A549 (cell line): Measurements from ENCODE around the gene RTL1. TPM values are rescaled to one million over a fixed set of nuclear protein-coding genes. Genes with fewer than 3 reads are reported as not detected.

Experiments used
- ATAC-seq, 2 experiments: fragments of 200-7000 bp in 1 of 2; fragments of >200 bp in 1 of 2; cut with Nextera tagmentation in 1 of 2; cut with Tn5 transposase in 1 of 2; 3 replicates each; pipeline versions ENCODE4 v1.8.0 to v1.9.1; 2018 to 2020; ENCODE audit warnings: mild to moderate bottlenecking in 1 of 2, moderate library complexity in 1 of 2
- CTCF ChIA-PET: fragments of 300-600 bp; sonication (Branson Sonifier 250); formaldehyde crosslinking; extraction: SDS; loops from one replicate; lab custom pipeline; 2021; ENCODE audit warnings: antibody characterized with exemption, inconsistent platforms; lab: Yijun Ruan, JAX
- POLR2A ChIA-PET: fragments of 350-600 bp; formaldehyde crosslinking; extraction: SDS; loops from one replicate; lab custom pipeline; 2021; ENCODE audit warnings: antibody characterized with exemption, inconsistent platforms; lab: Yijun Ruan, JAX
- DNase-seq, 2 experiments: peaks; one replicate each; pipeline versions ENCODE4 v3.0.0 to v3.0.0-alpha.2; 2011 to 2016; ENCODE audit warnings: low read depth in 1 of 2, low spot score in 1 of 2
- FAIRE-seq: peaks from 2 replicates; lab custom pipeline; 2011; peaks lifted over from hg19 to GRCh38; lab: Jason Lieb, UNC
- H3K27ac ChIP-seq, 2 experiments: fragments of >200 bp; sonication (Bioruptor Twin); formaldehyde crosslinking; 3 replicates each; pipeline ENCODE4 v1.5.1; 2016 to 2017
- H3K4me1 ChIP-seq: fragments of >200 bp; sonication (Bioruptor Twin); formaldehyde crosslinking; 3 replicates; pipeline ENCODE4 v1.6.1; 2016
- H3K4me2 ChIP-seq: fragments of >200 bp; sonication (Bioruptor Twin); formaldehyde crosslinking; 3 replicates; pipeline ENCODE4 v1.6.1; 2016
- H3K4me3 ChIP-seq: fragments of >200 bp; sonication (Bioruptor Twin); formaldehyde crosslinking; 3 replicates; pipeline ENCODE4 v1.5.1; 2016
- H3K9me3 ChIP-seq: fragments of >200 bp; sonication (Bioruptor Twin); formaldehyde crosslinking; 3 replicates; pipeline ENCODE4 v1.6.1; 2016
- EHF ChIP-seq: fragments of 250-450 bp; sonication (Bioruptor Pico); IDR thresholded peaks from 2 replicates; pipeline ENCODE4 v1.5.0; 2020; ENCODE audit warnings: mild to moderate bottlenecking
- HDAC2 ChIP-seq: fragments of 200-600 bp; sonication (generic); IDR thresholded peaks from 2 replicates; pipeline ENCODE4 v1.6.1; 2016
- KDM1A ChIP-seq: fragments of 200-600 bp; sonication (generic); IDR thresholded peaks from 2 replicates; pipeline ENCODE4 v1.6.1; 2016; ENCODE audit warnings: low read depth, mild to moderate bottlenecking
- MYC ChIP-seq: IDR thresholded peaks from 2 replicates; pipeline ENCODE4 v1.6.1; 2012; ENCODE audit warnings: mild to moderate bottlenecking, inconsistent platforms, low read length, improper control_type of control experiment, borderline replicate concordance
- PBX3 ChIP-seq: IDR thresholded peaks from 2 replicates; pipeline ENCODE4 v1.6.1; 2012
- PHF8 ChIP-seq: fragments of 200-600 bp; sonication (generic); IDR thresholded peaks from 2 replicates; pipeline ENCODE4 v1.6.1; 2016; ENCODE audit warnings: low read depth, mild to moderate bottlenecking, antibody characterized with exemption, moderate library complexity, borderline replicate concordance
- RAD21 ChIP-seq, 2 experiments: fragments of >200 bp in 1 of 2; sonication (Bioruptor Twin) in 1 of 2; formaldehyde crosslinking in 1 of 2; IDR thresholded peaks in 1 of 2; conservative IDR thresholded peaks in 1 of 2; 2 replicates in 1 of 2; 3 replicates in 1 of 2; pipeline ENCODE4 v1.6.1; 2012 to 2018; ENCODE audit warnings: inconsistent platforms in 1 of 2
- RARB ChIP-seq: fragments of 250-450 bp; sonication (Bioruptor Pico); IDR thresholded peaks from 2 replicates; pipeline ENCODE4 v1.8.0; 2021; ENCODE audit warnings: mild to moderate bottlenecking, moderate library complexity
- REST ChIP-seq: fragments of 200-600 bp; sonication (generic); IDR thresholded peaks from 2 replicates; pipeline ENCODE4 v1.6.1; 2016; ENCODE audit warnings: antibody characterized with exemption, mild to moderate bottlenecking, moderate library complexity
- RNF2 ChIP-seq: fragments of 200-600 bp; sonication (generic); IDR thresholded peaks from 2 replicates; pipeline ENCODE4 v1.6.1; 2016; ENCODE audit warnings: low read depth, mild to moderate bottlenecking, antibody characterized with exemption, moderate library complexity, borderline replicate concordance
- SMC3 ChIP-seq: fragments of >200 bp; sonication (Bioruptor Twin); formaldehyde crosslinking; IDR thresholded peaks from 3 replicates; pipeline ENCODE4 v1.6.1; 2018; ENCODE audit warnings: inconsistent platforms
- ZC3H11A ChIP-seq: fragments of 450-650 bp; IDR thresholded peaks from 2 replicates; pipeline ENCODE4 v1.6.1; 2014; ENCODE audit warnings: antibody characterized with exemption, mild to moderate bottlenecking
- ZFP36 ChIP-seq: fragments of 450-650 bp; IDR thresholded peaks from 2 replicates; pipeline ENCODE4 v1.6.1; 2014; ENCODE audit warnings: borderline replicate concordance; ENCODE audit not compliant: partially characterized antibody
- WGBS: methylation state at CpG from one replicate; pipeline ENCODE4 v1.1.6; 2017; ENCODE audit errors: missing lambda C conversion rate; 5-methylcytosine and 5-hydroxymethylcytosine counted together
- polyA plus RNA-seq, 4 experiments: library from polyadenylated mRNA; depleted of rRNA in 3 of 4; stranded (reverse); fragments of >200 nt; fragmentation: RNase III in 1 of 4; extraction: RNeasy Plus Mini Kit Qiagen cat#74134 plus additional on column Dnase treatment in 1 of 4; gene quantifications; 2 replicates in 3 of 4; 3 replicates in 1 of 4; pipeline ENCODE4 v1.2.3, GENCODE V29; 2011 to 2017
- TF ChIP-seq, protein P1 (sequence below): IDR thresholded peaks from 2 replicates; pipeline ENCODE4 v1.6.1; 2012
- TF ChIP-seq, protein P2 (sequence below): fragments of >200 bp; sonication (Bioruptor Twin); formaldehyde crosslinking; IDR thresholded peaks from 3 replicates; pipeline ENCODE4 v1.6.1; 2016
- TF ChIP-seq, protein P3 (sequence below): fragments of 250-450 bp; sonication (Bioruptor Pico); IDR thresholded peaks from 2 replicates; pipeline ENCODE4 v1.5.0; 2021; ENCODE audit warnings: mild to moderate bottlenecking, moderate library complexity, borderline replicate concordance
- TF ChIP-seq, protein P4 (sequence below): fragments of >200 bp; sonication (Bioruptor Twin); formaldehyde crosslinking; IDR thresholded peaks from 3 replicates; pipeline ENCODE4 v1.5.1; 2016

RTL1 gene
- polyA plus RNA-seq, 2 of the 4 experiments (the other 2 are of a cell fraction), result 0.01 TPM; not detected in 1

DNA sequence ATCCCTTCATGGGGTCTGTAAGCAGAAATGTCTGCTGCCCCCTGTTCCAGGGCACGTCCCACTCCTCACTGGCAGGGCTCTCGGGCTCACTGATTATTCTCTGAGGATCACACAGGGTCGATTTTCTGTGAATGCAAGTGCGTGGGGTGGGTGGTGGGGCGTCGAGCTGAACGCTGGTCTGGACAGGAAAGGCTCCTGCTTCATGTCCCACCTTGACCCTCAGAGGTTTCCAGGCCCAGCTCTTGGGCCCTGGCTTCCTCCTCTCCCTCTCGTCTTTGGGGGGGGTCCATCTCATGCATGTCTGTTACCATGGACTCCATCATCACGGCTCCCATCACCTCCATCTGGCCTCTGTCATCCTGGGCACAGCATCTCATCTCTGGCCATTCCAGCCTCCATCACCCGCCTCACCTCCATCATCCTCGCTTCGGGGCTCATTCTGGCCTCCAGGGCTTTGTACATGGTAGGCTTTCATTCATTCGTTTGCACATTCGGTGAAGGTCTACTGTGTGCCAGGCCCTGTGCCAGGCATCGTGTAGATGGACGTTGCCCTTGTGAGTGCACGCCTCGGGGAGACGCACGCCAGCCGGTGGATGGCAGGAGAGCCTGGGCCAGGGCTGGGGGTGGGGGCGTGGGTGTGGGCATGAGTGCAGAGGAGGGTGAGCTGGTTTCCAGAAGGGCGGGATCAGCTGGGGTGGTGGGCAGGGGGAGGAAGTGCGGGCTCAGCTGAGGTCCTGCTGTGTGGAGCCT is 34.7 kb downstream of the RTL1 start:
- Histone ChIP-seq H3K9me3 (no peaks in the 10 kb centered on the region), H3K27ac (no peak overlapping the region), H3K4me2 (no peak overlapping the region), H3K4me1 (no peaks in the 10 kb centered on the region), H3K4me3 (no peak overlapping the region)
- ChIA-PET CTCF (interaction anchor here (0.7 to 1.1 kb wide), 2 partner anchors 374 to 796 kb away, joined by 3 to 4 read pairs; no protein-coding TSS in a partner anchor), POLR2A (no interaction called here)
- WGBS, result 87% methylated on average over 21 of the region's 24 CpGs
- no peak for TF ChIP-seq RAD21 (conservative IDR thresholded peaks at IDR 0.05 in 1 of 2, IDR thresholded peaks at IDR 0.05 in 1 of 2)
- no peak for TF ChIP-seq SMC3
- TF ChIP-seq EHF, result no peak
- TF ChIP-seq HDAC2, result no peak
- no peak for TF ChIP-seq PHF8
- TF ChIP-seq RARB, result no peak
- no peak for TF ChIP-seq RNF2
- DNase-seq (no peak), FAIRE-seq (no peak), ATAC-seq (no peak)

GRCh38 chr14:100867631-100868315 is 35.7 kb downstream of the RTL1 start:
- POLR2A ChIA-PET, result no interaction called here
- H3K4me1 ChIP-seq, result no peaks in the 10 kb centered on the region
- no peak for DNase-seq
- TF ChIP-seq RARB (no peak), ZC3H11A (no peak)
- whole genome bisulfite sequencing, result 92% methylated on average over 12 of the region's 13 CpGs
- FAIRE-seq, result no peak
- H3K27ac ChIP-seq, result no peak overlapping the region
- CTCF ChIA-PET, result interaction anchor here (0.7 to 1.1 kb wide), 3 partner anchors 39 to 797 kb away, joined by 3 to 4 read pairs (median 3); no protein-coding TSS in a partner anchor
- no peak overlapping the region for H3K4me3 ChIP-seq
- ATAC-seq, result no peak
- no peak overlapping the region for H3K4me2 ChIP-seq
- H3K9me3 ChIP-seq, result no peaks in the 10 kb centered on the region; the same call in 2 of the 3 replicates

DNA sequence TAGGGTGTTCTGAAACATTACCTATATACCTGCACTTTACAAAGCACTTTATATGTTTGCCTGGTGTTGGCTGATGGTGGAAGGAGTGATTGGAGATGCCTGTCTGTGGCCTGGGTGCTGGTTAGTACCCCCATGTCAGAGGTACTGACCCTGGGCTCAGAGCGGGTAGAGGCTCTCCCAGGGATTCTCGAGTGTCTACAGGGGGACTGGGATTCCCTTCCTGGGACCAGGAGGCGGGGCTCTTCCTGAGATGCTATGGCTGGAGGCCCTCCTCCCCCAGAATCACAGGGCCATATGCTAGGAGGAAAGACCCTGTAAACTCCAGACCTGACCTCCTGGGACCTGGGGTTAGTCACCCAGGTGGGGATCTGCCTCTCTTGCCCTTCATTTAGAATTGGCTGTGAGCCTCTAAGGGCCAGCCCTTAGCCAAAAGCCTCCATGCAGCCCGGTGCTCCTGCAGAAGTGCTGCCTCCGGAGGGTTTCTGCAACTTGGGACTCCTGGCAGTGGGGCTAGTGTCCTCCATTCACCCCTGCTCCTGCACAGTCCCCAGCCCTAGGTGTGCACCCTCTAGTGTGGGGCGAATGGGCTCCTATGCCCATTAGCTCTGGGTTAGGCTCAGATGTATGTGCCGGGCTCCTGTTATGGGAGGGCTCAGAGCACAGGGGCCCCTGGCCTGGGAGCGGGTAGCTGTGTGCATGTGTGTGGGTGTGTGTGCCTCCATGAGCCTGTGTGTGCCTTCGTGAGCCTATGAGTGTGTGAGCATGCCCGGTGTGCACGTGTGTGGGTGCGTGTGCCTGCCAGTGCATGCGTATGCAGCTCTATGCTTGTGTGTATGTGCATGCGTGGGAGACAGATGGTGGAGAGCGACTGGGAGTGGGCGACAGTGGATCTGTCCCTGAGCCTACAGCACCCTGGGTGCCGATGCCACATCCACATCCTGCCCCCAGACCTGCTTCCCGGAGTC is 36.6 kb downstream of the RTL1 start:
- WGBS, result 84% methylated on average over 13 of the region's 18 CpGs
- Histone ChIP-seq H3K27ac (no peak overlapping the region), H3K9me3 (no peaks in the 10 kb centered on the region; the same call in 2 of the 3 replicates), H3K4me3 (no peak overlapping the region), H3K4me1 (no peaks in the 10 kb centered on the region), H3K4me2 (no peak overlapping the region)
- TF ChIP-seq, protein P1, sequence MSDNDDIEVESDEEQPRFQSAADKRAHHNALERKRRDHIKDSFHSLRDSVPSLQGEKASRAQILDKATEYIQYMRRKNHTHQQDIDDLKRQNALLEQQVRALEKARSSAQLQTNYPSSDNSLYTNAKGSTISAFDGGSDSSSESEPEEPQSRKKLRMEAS, result no peak
- TF ChIP-seq REST, result no peak
- TF ChIP-seq, protein P2, sequence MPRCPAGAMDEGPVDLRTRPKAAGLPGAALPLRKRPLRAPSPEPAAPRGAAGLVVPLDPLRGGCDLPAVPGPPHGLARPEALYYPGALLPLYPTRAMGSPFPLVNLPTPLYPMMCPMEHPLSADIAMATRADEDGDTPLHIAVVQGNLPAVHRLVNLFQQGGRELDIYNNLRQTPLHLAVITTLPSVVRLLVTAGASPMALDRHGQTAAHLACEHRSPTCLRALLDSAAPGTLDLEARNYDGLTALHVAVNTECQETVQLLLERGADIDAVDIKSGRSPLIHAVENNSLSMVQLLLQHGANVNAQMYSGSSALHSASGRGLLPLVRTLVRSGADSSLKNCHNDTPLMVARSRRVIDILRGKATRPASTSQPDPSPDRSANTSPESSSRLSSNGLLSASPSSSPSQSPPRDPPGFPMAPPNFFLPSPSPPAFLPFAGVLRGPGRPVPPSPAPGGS, result no peak
- TF ChIP-seq, protein P3, sequence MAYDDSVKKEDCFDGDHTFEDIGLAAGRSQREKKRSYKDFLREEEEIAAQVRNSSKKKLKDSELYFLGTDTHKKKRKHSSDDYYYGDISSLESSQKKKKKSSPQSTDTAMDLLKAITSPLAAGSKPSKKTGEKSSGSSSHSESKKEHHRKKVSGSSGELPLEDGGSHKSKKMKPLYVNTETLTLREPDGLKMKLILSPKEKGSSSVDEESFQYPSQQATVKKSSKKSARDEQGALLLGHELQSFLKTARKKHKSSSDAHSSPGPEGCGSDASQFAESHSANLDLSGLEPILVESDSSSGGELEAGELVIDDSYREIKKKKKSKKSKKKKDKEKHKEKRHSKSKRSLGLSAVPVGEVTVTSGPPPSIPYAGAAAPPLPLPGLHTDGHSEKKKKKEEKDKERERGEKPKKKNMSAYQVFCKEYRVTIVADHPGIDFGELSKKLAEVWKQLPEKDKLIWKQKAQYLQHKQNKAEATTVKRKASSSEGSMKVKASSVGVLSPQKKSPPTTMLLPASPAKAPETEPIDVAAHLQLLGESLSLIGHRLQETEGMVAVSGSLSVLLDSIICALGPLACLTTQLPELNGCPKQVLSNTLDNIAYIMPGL (CRISPR knock-in tag), result no peak
- TF ChIP-seq, protein P4, sequence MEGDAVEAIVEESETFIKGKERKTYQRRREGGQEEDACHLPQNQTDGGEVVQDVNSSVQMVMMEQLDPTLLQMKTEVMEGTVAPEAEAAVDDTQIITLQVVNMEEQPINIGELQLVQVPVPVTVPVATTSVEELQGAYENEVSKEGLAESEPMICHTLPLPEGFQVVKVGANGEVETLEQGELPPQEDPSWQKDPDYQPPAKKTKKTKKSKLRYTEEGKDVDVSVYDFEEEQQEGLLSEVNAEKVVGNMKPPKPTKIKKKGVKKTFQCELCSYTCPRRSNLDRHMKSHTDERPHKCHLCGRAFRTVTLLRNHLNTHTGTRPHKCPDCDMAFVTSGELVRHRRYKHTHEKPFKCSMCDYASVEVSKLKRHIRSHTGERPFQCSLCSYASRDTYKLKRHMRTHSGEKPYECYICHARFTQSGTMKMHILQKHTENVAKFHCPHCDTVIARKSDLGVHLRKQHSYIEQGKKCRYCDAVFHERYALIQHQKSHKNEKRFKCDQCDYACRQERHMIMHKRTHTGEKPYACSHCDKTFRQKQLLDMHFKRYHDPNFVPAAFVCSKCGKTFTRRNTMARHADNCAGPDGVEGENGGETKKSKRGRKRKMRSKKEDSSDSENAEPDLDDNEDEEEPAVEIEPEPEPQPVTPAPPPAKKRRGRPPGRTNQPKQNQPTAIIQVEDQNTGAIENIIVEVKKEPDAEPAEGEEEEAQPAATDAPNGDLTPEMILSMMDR, result no peak
- no peak for TF ChIP-seq PBX3
- no peak for TF ChIP-seq ZFP36
- no peak for TF ChIP-seq MYC
- TF ChIP-seq KDM1A, result no peak
- no peak for TF ChIP-seq RNF2
- CTCF ChIA-PET, result interaction anchor here (1.0 kb wide), 1 partner anchor 39 kb away, joined by 3 read pairs; no protein-coding TSS in a partner anchor
- peak; percentile 2 to 30; a peak in 4 of 6 replicates for ATAC-seq
- POLR2A ChIA-PET, result no interaction called here
- no peak for FAIRE-seq
- DNase-seq, result no peak
